Measurements from ENCODE around the gene DNAJC27.
"Not testable (repeated sequence)": the region's sequence is repeated elsewhere in the genome, so short reads cannot be mapped to it uniquely, and the experiment has no call there.

DNAJC27 gene

GRCh38 chr2:24971536-24972314, at the start of gene DNAJC27:
Gene DNAJC27 (minus strand): TSS chr2:24971955. CDS start chr2:24971904, 51 bp downstream.
- peak; percentile 97 for DNase-seq

GRCh38 chr2:25018681-25019080, 46.9 kb upstream of the DNAJC27 start:
- DNase-seq, result no peak

GRCh38 chr2:25014631-25015030, 42.9 kb upstream of the DNAJC27 start:
- no peak for DNase-seq

- not testable (repeated sequence) for DNase-seq
Measured at GRCh38 chr2:25011342-25011741, 39.6 kb upstream of the DNAJC27 start.

- DNase-seq, result no peak
Measured at GRCh38 chr2:25009954-25010353, 38.2 kb upstream of the DNAJC27 start.

GRCh38 chr2:25002066-25002465, 30.3 kb upstream of the DNAJC27 start:
- no peak for DNase-seq

GRCh38 chr2:25001325-25001637, 29.5 kb upstream of the DNAJC27 start:
- DNase-seq, result no peak

GRCh38 chr2:25000503-25001324, 29.0 kb upstream of the DNAJC27 start:
- no peak for DNase-seq

GRCh38 chr2:25000036-25000435, 28.3 kb upstream of the DNAJC27 start:
- no peak for DNase-seq

- DNase-seq, result not testable (repeated sequence)
Measured at GRCh38 chr2:24999097-24999496, 27.3 kb upstream of the DNAJC27 start.

- DNase-seq, result no peak
Measured at GRCh38 chr2:24994146-24994724, 22.5 kb upstream of the DNAJC27 start.

GRCh38 chr2:24993406-24994145, 21.8 kb upstream of the DNAJC27 start:
- no peak for DNase-seq

GRCh38 chr2:24986372-24986771, 14.6 kb upstream of the DNAJC27 start:
- no peak for DNase-seq

GRCh38 chr2:24985511-24985910, 13.8 kb upstream of the DNAJC27 start:
- DNase-seq, result no peak

GRCh38 chr2:24984912-24985311, 13.2 kb upstream of the DNAJC27 start:
- no peak for DNase-seq

GRCh38 chr2:24981411-24982136, 9.8 kb upstream of the DNAJC27 start:
- no peak for DNase-seq

- DNase-seq, result no peak
Measured at GRCh38 chr2:24978661-24979060, 6.9 kb upstream of the DNAJC27 start.

- DNase-seq, result no peak
Measured at GRCh38 chr2:24977631-24978030, 5.9 kb upstream of the DNAJC27 start.

- DNase-seq, result no peak
Measured at GRCh38 chr2:24973812-24974211, 2.1 kb upstream of the DNAJC27 start.

GRCh38 chr2:24972315-24972961, 683 bp upstream of the DNAJC27 start:
- DNase-seq, result peak; percentile 23

GRCh38 chr2:24971286-24971535, 544 bp downstream of the DNAJC27 start:
- no peak for DNase-seq
